HEK293 (cell line): ENCODE results near the gene COL1A1.
A peak's percentile ranks its signal among the peaks of the same experiment; 100 is the strongest.

Experiments
- EGR2 ChIP-seq: fragments of 450-650 bp; formaldehyde crosslinking; IDR thresholded peaks from 2 replicates; pipeline ENCODE4 v1.5.1; 2016; ENCODE audit warnings: low read depth, missing biosample characterization, missing genetic modification characterization
- GFI1B ChIP-seq: fragments of 450-650 bp; formaldehyde crosslinking; IDR thresholded peaks from 2 replicates; pipeline ENCODE4 v1.5.1; 2016; ENCODE audit warnings: missing biosample characterization, missing genetic modification characterization
- GLIS1 ChIP-seq: fragments of 450-650 bp; formaldehyde crosslinking; IDR thresholded peaks from 2 replicates; pipeline ENCODE4 v1.5.1; 2016; ENCODE audit warnings: missing biosample characterization, missing genetic modification characterization
- KLF1 ChIP-seq: fragments of 450-650 bp; formaldehyde crosslinking; IDR thresholded peaks from 2 replicates; pipeline ENCODE4 v1.5.1; 2016; ENCODE audit warnings: missing biosample characterization, missing genetic modification characterization
- KLF7 ChIP-seq: fragments of 450-650 bp; formaldehyde crosslinking; IDR thresholded peaks from 2 replicates; pipeline ENCODE4 v1.5.1; 2016; ENCODE audit warnings: missing biosample characterization, missing genetic modification characterization, borderline replicate concordance
- PRDM1 ChIP-seq: fragments of 450-650 bp; formaldehyde crosslinking; IDR thresholded peaks from 2 replicates; pipeline ENCODE4; 2016; ENCODE audit warnings: missing biosample characterization, missing genetic modification characterization
- SP2 ChIP-seq: fragments of 450-650 bp; formaldehyde crosslinking; IDR thresholded peaks from 2 replicates; pipeline ENCODE4 v1.5.1; 2016; ENCODE audit warnings: missing biosample characterization, missing genetic modification characterization
- SP3 ChIP-seq: fragments of 450-650 bp; formaldehyde crosslinking; IDR thresholded peaks from 2 replicates; pipeline ENCODE4 v1.5.1; 2016; ENCODE audit warnings: missing biosample characterization, missing genetic modification characterization
- SP7 ChIP-seq: fragments of 450-650 bp; formaldehyde crosslinking; IDR thresholded peaks from 2 replicates; pipeline ENCODE4 v1.5.1; 2016; ENCODE audit warnings: missing biosample characterization, missing genetic modification characterization
- ZIC2 ChIP-seq: fragments of 450-650 bp; formaldehyde crosslinking; IDR thresholded peaks from 2 replicates; pipeline ENCODE4 v1.5.1; 2016; ENCODE audit warnings: missing biosample characterization, missing genetic modification characterization
- ZNF24 ChIP-seq: fragments of 450-650 bp; formaldehyde crosslinking; IDR thresholded peaks from 2 replicates; pipeline ENCODE4 v1.5.1; 2016; ENCODE audit warnings: missing biosample characterization, missing genetic modification characterization
- ZNF248 ChIP-seq: fragments of 450-650 bp; formaldehyde crosslinking; IDR thresholded peaks from 2 replicates; pipeline ENCODE4 v1.5.1; 2017; ENCODE audit warnings: missing biosample characterization, missing genetic modification characterization
- ZNF292 ChIP-seq: fragments of 450-650 bp; formaldehyde crosslinking; IDR thresholded peaks from 2 replicates; pipeline ENCODE4 v1.5.1; 2016; ENCODE audit warnings: low read depth, missing biosample characterization, missing genetic modification characterization, borderline replicate concordance
- ZNF324 ChIP-seq: fragments of 450-650 bp; formaldehyde crosslinking; IDR thresholded peaks from 2 replicates; pipeline ENCODE4 v1.5.1; 2016; ENCODE audit warnings: missing biosample characterization, missing genetic modification characterization
- ZNF335 ChIP-seq: fragments of 450-650 bp; formaldehyde crosslinking; conservative IDR thresholded peaks from 2 replicates; pipeline ENCODE4 v1.5.1; 2016; ENCODE audit warnings: missing biosample characterization, missing genetic modification characterization
- ZNF350 ChIP-seq: fragments of 450-650 bp; formaldehyde crosslinking; IDR thresholded peaks from 2 replicates; pipeline ENCODE4 v1.5.0; 2017; ENCODE audit warnings: missing biosample characterization, mild to moderate bottlenecking, missing genetic modification characterization
- ZNF366 ChIP-seq: fragments of 450-650 bp; formaldehyde crosslinking; conservative IDR thresholded peaks from 2 replicates; pipeline ENCODE4 v1.5.1; 2016; ENCODE audit warnings: missing biosample characterization, missing genetic modification characterization
- ZNF423 ChIP-seq: fragments of 450-650 bp; formaldehyde crosslinking; IDR thresholded peaks from 2 replicates; pipeline ENCODE4 v1.5.1; 2016; ENCODE audit warnings: missing biosample characterization, missing genetic modification characterization
- ZNF558 ChIP-seq: fragments of 450-650 bp; formaldehyde crosslinking; IDR thresholded peaks from 2 replicates; pipeline ENCODE4 v1.5.1; 2016; ENCODE audit warnings: missing biosample characterization, missing genetic modification characterization
- ZNF623 ChIP-seq: fragments of 450-650 bp; formaldehyde crosslinking; IDR thresholded peaks from 2 replicates; pipeline ENCODE4 v1.5.1; 2016; ENCODE audit warnings: missing biosample characterization, missing genetic modification characterization
- ZNF658 ChIP-seq: fragments of 450-650 bp; formaldehyde crosslinking; IDR thresholded peaks from 2 replicates; pipeline ENCODE4; 2016; ENCODE audit warnings: missing biosample characterization, missing genetic modification characterization
- TF ChIP-seq, protein P1 (sequence below): fragments of 450-650 bp; formaldehyde crosslinking; IDR thresholded peaks from 2 replicates; pipeline ENCODE4 v1.5.1; 2016; ENCODE audit warnings: missing biosample characterization, missing genetic modification characterization
- TF ChIP-seq, protein P2 (sequence below): fragments of 450-650 bp; formaldehyde crosslinking; IDR thresholded peaks from 2 replicates; pipeline ENCODE4 v1.5.1; 2017; ENCODE audit warnings: missing biosample characterization, missing genetic modification characterization
- TF ChIP-seq, protein P3 (sequence below): fragments of 450-650 bp; formaldehyde crosslinking; IDR thresholded peaks from 2 replicates; pipeline ENCODE4 v1.5.1; 2016; ENCODE audit warnings: missing biosample characterization, missing genetic modification characterization
- TF ChIP-seq, protein P4 (sequence below): fragments of 450-650 bp; formaldehyde crosslinking; IDR thresholded peaks from 2 replicates; pipeline ENCODE4; 2016; ENCODE audit warnings: missing biosample characterization, missing genetic modification characterization
- TF ChIP-seq, protein P5 (sequence below): fragments of 450-650 bp; formaldehyde crosslinking; IDR thresholded peaks from 2 replicates; pipeline ENCODE4 v1.5.1; 2016; ENCODE audit warnings: missing biosample characterization, missing genetic modification characterization, low read depth

COL1A1 gene

DNA sequence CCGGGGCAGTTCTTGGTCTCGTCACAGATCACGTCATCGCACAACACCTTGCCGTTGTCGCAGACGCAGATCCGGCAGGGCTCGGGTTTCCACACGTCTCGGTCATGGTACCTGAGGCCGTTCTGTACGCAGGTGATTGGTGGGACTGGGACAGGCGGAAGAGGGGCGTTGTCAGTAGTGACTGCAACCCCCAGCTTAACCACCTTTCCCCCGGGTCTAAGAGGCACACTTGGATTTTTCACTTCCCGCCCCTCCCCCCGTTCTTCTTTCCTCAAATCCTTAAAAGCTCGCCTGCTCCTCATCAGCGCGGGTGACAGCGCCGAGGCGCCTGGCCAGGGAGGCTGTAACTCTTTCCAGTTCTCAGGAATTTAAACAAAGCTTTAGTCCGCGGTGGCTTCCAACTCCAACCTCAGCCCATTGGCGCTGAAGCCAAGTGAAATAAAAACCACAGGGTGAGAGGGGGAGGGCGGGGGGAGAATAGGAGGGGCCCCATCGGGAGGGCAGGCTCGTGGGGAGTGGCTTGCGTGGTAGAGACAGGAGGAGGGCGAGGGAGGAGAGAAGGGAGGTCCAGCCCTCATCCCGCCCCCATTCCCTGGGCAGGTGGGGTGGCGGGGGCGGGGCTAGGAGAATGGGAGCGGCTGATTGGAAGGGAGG, 1.5 kb downstream of the COL1A1 start (continued):
- TF ChIP-seq ZIC2 (tag by site-specific recombination) (peak; percentile 76), EGR2 (tag by site-specific recombination) (peak; percentile 91), ZNF335 (tag by site-specific recombination) (peak; percentile 45), SP2 (tag by site-specific recombination) (peak; percentile 92), ZNF350 (tag by site-specific recombination) (no peak), ZNF558 (tag by site-specific recombination) (0 out of 2 replicates have a peak, but pooled peaks have one; percentile 16), ZNF24 (tag by site-specific recombination) (0 out of 2 replicates have a peak, but pooled peaks have one; percentile 18), GFI1B (tag by site-specific recombination) (peak; percentile 48; the same call in 1 of the 2 replicates), ZNF658 (tag by site-specific recombination) (no peak), SP3 (tag by site-specific recombination) (peak; percentile 99), KLF1 (peak; percentile 44; the same call in 1 of the 2 replicates), ZNF423 (0 out of 2 replicates have a peak, but pooled peaks have one; percentile 12), KLF7 (no peak), ZNF366 (tag by site-specific recombination) (peak; percentile 61), GLIS1 (tag by site-specific recombination) (peak; percentile 40), PRDM1 (tag by site-specific recombination) (0 out of 2 replicates have a peak, but pooled peaks have one; percentile 21), SP7 (tag by site-specific recombination) (peak; percentile 19; the same call in 1 of the 2 replicates), ZNF623 (tag by site-specific recombination) (peak; percentile 97), ZNF324 (tag by site-specific recombination) (peak; percentile 20; the same call in 1 of the 2 replicates), ZNF248 (no peak), ZNF292 (no peak)
- TF ChIP-seq, protein P1, sequence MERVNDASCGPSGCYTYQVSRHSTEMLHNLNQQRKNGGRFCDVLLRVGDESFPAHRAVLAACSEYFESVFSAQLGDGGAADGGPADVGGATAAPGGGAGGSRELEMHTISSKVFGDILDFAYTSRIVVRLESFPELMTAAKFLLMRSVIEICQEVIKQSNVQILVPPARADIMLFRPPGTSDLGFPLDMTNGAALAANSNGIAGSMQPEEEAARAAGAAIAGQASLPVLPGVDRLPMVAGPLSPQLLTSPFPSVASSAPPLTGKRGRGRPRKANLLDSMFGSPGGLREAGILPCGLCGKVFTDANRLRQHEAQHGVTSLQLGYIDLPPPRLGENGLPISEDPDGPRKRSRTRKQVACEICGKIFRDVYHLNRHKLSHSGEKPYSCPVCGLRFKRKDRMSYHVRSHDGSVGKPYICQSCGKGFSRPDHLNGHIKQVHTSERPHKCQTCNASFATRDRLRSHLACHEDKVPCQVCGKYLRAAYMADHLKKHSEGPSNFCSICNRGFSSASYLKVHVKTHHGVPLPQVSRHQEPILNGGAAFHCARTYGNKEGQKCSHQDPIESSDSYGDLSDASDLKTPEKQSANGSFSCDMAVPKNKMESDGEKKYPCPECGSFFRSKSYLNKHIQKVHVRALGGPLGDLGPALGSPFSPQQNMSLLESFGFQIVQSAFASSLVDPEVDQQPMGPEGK (tag by site-specific recombination) = peak; percentile 84
- TF ChIP-seq, protein P2, sequence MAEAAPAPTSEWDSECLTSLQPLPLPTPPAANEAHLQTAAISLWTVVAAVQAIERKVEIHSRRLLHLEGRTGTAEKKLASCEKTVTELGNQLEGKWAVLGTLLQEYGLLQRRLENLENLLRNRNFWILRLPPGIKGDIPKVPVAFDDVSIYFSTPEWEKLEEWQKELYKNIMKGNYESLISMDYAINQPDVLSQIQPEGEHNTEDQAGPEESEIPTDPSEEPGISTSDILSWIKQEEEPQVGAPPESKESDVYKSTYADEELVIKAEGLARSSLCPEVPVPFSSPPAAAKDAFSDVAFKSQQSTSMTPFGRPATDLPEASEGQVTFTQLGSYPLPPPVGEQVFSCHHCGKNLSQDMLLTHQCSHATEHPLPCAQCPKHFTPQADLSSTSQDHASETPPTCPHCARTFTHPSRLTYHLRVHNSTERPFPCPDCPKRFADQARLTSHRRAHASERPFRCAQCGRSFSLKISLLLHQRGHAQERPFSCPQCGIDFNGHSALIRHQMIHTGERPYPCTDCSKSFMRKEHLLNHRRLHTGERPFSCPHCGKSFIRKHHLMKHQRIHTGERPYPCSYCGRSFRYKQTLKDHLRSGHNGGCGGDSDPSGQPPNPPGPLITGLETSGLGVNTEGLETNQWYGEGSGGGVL (tag by site-specific recombination) = peak; percentile 76
- TF ChIP-seq, protein P3, sequence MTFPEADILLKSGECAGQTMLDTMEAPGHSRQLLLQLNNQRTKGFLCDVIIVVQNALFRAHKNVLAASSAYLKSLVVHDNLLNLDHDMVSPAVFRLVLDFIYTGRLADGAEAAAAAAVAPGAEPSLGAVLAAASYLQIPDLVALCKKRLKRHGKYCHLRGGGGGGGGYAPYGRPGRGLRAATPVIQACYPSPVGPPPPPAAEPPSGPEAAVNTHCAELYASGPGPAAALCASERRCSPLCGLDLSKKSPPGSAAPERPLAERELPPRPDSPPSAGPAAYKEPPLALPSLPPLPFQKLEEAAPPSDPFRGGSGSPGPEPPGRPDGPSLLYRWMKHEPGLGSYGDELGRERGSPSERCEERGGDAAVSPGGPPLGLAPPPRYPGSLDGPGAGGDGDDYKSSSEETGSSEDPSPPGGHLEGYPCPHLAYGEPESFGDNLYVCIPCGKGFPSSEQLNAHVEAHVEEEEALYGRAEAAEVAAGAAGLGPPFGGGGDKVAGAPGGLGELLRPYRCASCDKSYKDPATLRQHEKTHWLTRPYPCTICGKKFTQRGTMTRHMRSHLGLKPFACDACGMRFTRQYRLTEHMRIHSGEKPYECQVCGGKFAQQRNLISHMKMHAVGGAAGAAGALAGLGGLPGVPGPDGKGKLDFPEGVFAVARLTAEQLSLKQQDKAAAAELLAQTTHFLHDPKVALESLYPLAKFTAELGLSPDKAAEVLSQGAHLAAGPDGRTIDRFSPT (tag by site-specific recombination) = peak; percentile 41; the same call in 1 of the 2 replicates
- TF ChIP-seq, protein P4, sequence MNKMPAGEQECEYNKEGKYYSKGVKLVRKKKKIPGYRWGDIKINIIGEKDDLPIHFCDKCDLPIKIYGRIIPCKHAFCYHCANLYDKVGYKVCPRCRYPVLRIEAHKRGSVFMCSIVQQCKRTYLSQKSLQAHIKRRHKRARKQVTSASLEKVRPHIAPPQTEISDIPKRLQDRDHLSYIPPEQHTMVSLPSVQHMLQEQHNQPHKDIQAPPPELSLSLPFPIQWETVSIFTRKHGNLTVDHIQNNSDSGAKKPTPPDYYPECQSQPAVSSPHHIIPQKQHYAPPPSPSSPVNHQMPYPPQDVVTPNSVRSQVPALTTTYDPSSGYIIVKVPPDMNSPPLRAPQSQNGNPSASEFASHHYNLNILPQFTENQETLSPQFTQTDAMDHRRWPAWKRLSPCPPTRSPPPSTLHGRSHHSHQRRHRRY (tag by site-specific recombination) = no peak
- TF ChIP-seq, protein P5, sequence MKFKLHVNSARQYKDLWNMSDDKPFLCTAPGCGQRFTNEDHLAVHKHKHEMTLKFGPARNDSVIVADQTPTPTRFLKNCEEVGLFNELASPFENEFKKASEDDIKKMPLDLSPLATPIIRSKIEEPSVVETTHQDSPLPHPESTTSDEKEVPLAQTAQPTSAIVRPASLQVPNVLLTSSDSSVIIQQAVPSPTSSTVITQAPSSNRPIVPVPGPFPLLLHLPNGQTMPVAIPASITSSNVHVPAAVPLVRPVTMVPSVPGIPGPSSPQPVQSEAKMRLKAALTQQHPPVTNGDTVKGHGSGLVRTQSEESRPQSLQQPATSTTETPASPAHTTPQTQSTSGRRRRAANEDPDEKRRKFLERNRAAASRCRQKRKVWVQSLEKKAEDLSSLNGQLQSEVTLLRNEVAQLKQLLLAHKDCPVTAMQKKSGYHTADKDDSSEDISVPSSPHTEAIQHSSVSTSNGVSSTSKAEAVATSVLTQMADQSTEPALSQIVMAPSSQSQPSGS (tag by site-specific recombination) = peak; percentile 88
